Mammary epithelial cell (primary cell): ENCODE measurements around the gene MYO16.

Source experiments
- CTCF ChIP-seq, 2 donors: IDR thresholded peaks in 1 of 2; conservative IDR thresholded peaks in 1 of 2; 2 replicates each; pipeline ENCODE4 v1.5.1; 2011 to 2012; ENCODE audit warnings: inconsistent platforms in 2 of 2, low read length in 2 of 2, mild to moderate bottlenecking in 2 of 2, control low read depth in 1 of 2, low read depth in 1 of 2; ENCODE audit not compliant: insufficient read depth in 1 of 2; ENCODE audit errors: extremely low read depth in 1 of 2
- EZH2 ChIP-seq: IDR thresholded peaks from 2 replicates; pipeline ENCODE4 v1.6.1; 2012; ENCODE audit warnings: low read length, inconsistent platforms, borderline replicate concordance

- no peak for TF ChIP-seq CTCF (conservative IDR thresholded peaks at IDR 0.05 in 1 of 2, IDR thresholded peaks at IDR 0.05 in 1 of 2; ENCODE audit: extremely low read depth in 1 of 2, insufficient read depth in 1 of 2, low read depth in 1 of 2, low read length in 2 of 2)
- TF ChIP-seq EZH2, result no peak
Measured at GRCh38 chr13:108948251-108948671, 318.9 kb downstream of the MYO16 start.
